ENCODE results near the gene LARP1B.

The LARP1B gene

DNA sequence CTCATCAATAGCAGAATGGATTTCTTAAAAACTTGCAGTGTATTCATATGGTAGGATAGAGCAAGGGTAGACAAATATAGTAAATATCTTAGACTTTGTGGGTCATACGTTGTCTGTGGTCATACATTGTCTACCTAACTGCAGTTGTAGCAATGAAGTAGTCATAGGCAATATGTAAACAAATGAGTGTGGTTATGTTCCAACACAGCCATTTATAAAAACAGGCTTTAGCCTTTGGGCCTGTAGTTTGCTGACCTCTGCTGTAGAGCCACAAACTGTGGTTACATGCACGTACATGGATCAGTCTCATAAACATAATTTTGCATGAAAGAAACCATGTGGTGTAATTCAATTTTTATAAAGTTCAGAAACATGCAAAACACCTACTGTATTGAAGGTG is 98.9 kb downstream of the LARP1B start:
- H3K9me3 Mint-ChIP-seq = no peaks in the 10 kb centered on the region
- H3K36me3 Mint-ChIP-seq (ENCODE audit: low read depth) = peaks cover 15% of the 10 kb centered on the region
- H3K4me1 Mint-ChIP-seq (ENCODE audit: low read depth) = no peaks in the 10 kb centered on the region
- DNase-seq = no peak
- H3K27me3 Mint-ChIP-seq = no peaks in the 10 kb centered on the region
- H3K4me3 Mint-ChIP-seq = no peak overlapping the region
- no peak overlapping the region for H3K27ac Mint-ChIP-seq

DNA sequence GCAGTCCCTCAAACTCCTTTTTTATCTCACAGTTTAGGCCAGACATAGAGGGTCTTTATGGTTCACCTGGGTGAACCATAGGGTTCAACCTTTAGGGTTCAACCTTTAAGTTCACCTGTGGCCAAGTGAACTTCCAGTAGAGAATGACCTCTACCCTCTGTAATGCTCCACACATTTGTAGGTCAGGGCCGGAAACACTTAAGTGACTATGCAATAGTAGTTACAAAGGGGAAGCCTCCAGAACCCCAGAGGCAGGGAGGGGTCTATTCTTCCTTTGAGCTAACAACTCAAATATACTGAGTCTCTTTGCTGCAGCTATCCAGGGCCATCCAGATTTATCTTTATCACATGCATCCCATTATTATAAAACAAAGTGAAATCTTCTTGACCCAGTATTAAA is 100.0 kb downstream of the LARP1B start:
- H3K9me3 Mint-ChIP-seq = no peaks in the 10 kb centered on the region
- H3K4me1 Mint-ChIP-seq (ENCODE audit: low read depth) = no peaks in the 10 kb centered on the region
- DNase-seq = no peak
- H3K27ac Mint-ChIP-seq = no peak overlapping the region
- H3K27me3 Mint-ChIP-seq = no peaks in the 10 kb centered on the region
- H3K4me3 Mint-ChIP-seq = no peak overlapping the region
- peaks cover 4% of the 10 kb centered on the region for H3K36me3 Mint-ChIP-seq (ENCODE audit: low read depth)

GRCh38 chr4:128162434-128162833 is 101.3 kb downstream of the LARP1B start:
- H3K27ac Mint-ChIP-seq = no peak overlapping the region
- DNase-seq = no peak
- H3K27me3 Mint-ChIP-seq = no peaks in the 10 kb centered on the region
- H3K4me3 Mint-ChIP-seq = no peak overlapping the region
- no peaks in the 10 kb centered on the region for H3K4me1 Mint-ChIP-seq (ENCODE audit: low read depth)
- H3K9me3 Mint-ChIP-seq = no peaks in the 10 kb centered on the region
- H3K36me3 Mint-ChIP-seq (ENCODE audit: low read depth) = no peaks in the 10 kb centered on the region

DNA sequence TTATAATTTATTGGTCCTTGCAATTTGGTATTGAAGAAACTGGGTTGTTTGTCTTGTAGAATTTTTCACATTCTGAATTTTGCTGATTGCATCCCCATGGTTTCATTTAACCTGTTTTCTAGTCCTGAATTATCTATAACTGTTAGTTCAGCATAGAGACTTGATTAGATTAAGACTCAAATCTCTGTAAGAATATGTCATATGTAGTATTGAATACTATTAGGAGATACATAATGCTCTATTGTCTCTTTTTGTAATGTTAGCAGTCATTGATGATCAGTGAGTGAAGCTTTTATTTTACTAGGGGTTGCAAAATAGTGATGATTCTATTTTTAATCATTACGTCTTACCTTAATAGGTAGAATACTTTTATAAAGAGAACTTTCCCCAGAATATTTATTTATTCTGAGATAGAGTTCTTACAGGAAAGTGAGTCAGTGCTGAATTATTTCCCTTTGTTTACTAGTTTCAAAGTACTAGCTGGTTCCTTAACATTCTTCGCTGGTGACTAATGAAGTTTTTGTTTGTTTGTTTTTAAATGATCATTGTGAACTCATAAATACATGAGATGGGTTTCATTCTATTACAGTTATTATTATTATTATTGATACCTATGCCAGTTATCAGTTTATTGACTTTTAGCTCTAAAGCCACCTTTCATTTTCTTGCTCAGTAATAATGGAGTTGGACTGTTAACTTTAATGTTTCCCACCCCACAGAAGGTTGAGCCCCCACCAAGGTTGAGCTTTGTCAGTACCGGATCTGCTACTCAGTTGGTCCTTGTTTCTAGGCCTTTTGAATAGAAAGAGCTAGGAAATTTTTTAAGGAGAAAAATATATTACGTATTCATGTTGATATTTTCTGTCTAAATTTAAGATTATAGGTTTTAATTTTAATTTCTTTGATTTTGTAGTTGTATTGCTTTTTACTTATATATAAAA is 102.3 kb downstream of the LARP1B start:
- no peaks in the 10 kb centered on the region for H3K27me3 Mint-ChIP-seq
- H3K27ac Mint-ChIP-seq = no peak overlapping the region

DNA sequence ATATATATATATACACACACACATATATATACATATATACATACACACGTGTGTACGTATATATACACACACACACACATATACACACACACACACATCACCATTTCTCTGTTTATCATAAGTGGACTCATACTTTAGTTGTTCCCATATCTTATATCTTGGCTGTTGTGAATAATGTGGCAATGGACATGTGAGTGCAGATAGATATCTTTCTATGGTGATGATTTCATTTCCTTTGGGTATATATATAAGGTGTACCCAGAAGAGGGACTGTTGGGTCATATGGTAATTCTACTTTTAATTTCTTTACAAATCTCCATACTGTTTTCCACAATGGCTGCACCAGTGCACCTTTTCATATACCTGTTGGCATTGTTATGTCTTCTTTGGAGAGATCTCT is 105.9 kb downstream of the LARP1B start:
- no peak for DNase-seq
- Mint-ChIP-seq H3K27me3 (no peaks in the 10 kb centered on the region), H3K4me1 (ENCODE audit: low read depth) (no peaks in the 10 kb centered on the region), H3K4me3 (no peak overlapping the region), H3K9me3 (no peaks in the 10 kb centered on the region), H3K27ac (no peak overlapping the region), H3K36me3 (ENCODE audit: low read depth) (no peaks in the 10 kb centered on the region)

More for the DNA sequence above, 102.3 kb downstream of the LARP1B start:
- no peaks in the 10 kb centered on the region for H3K36me3 Mint-ChIP-seq (ENCODE audit: low read depth)
- H3K4me3 Mint-ChIP-seq = no peak overlapping the region
- no peaks in the 10 kb centered on the region for H3K4me1 Mint-ChIP-seq (ENCODE audit: low read depth)
- no peaks in the 10 kb centered on the region for H3K9me3 Mint-ChIP-seq
- DNase-seq = no peak

GRCh38 chr4:128168701-128169100 is 107.6 kb downstream of the LARP1B start:
- DNase-seq = no peak
- no peaks in the 10 kb centered on the region for H3K36me3 Mint-ChIP-seq (ENCODE audit: low read depth)
- no peak overlapping the region for H3K4me3 Mint-ChIP-seq
- H3K27ac Mint-ChIP-seq = no peak overlapping the region
- H3K9me3 Mint-ChIP-seq = no peaks in the 10 kb centered on the region
- H3K27me3 Mint-ChIP-seq = no peaks in the 10 kb centered on the region
- H3K4me1 Mint-ChIP-seq (ENCODE audit: low read depth) = no peaks in the 10 kb centered on the region

DNA sequence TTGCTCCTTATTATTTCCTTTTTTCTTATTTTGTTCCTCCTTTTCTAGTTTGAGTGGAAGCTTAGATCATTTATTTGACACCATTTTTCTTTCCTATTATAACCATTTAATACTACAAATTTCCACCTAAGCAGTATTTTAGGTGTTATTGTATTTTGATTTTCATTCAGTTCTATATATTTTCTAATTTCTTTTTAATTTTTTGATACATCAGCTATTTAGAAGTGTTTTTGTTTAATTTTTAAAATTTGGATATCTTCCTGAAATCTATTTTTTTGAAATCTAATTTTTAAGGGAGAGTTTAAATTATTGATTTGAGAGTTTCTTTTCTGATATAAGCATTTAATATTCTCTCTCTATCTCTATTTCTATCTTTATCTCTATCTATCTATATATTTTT is 108.1 kb downstream of the LARP1B start:
- no peaks in the 10 kb centered on the region for H3K27me3 Mint-ChIP-seq
- H3K27ac Mint-ChIP-seq = no peak overlapping the region
- H3K9me3 Mint-ChIP-seq = no peaks in the 10 kb centered on the region
- H3K4me1 Mint-ChIP-seq (ENCODE audit: low read depth) = no peaks in the 10 kb centered on the region
- no peak for DNase-seq
- H3K4me3 Mint-ChIP-seq = no peak overlapping the region
- H3K36me3 Mint-ChIP-seq (ENCODE audit: low read depth) = no peaks in the 10 kb centered on the region

- H3K27ac Mint-ChIP-seq = no peak overlapping the region
- no peak overlapping the region for H3K4me3 Mint-ChIP-seq
- H3K9me3 Mint-ChIP-seq = no peaks in the 10 kb centered on the region
- peaks cover 8% of the 10 kb centered on the region for H3K4me1 Mint-ChIP-seq (ENCODE audit: low read depth)
- H3K36me3 Mint-ChIP-seq (ENCODE audit: low read depth) = peaks cover 1% of the 10 kb centered on the region
- H3K27me3 Mint-ChIP-seq = no peaks in the 10 kb centered on the region
- DNase-seq = no peak
Observed at GRCh38 chr4:128176643-128177042, 115.5 kb downstream of the LARP1B start.

GRCh38 chr4:128177498-128177897 is 116.4 kb downstream of the LARP1B start:
- Mint-ChIP-seq H3K27me3 (no peaks in the 10 kb centered on the region), H3K9me3 (no peaks in the 10 kb centered on the region), H3K27ac (no peak overlapping the region), H3K36me3 (ENCODE audit: low read depth) (peaks cover 1% of the 10 kb centered on the region), H3K4me1 (ENCODE audit: low read depth) (peaks cover 8% of the 10 kb centered on the region), H3K4me3 (no peak overlapping the region)
- no peak for DNase-seq

- no peaks in the 10 kb centered on the region for H3K27me3 Mint-ChIP-seq
- H3K4me3 Mint-ChIP-seq = no peak overlapping the region
- H3K27ac Mint-ChIP-seq = no peak overlapping the region
- DNase-seq = no peak
- H3K9me3 Mint-ChIP-seq = no peaks in the 10 kb centered on the region
- H3K36me3 Mint-ChIP-seq (ENCODE audit: low read depth) = peaks cover 2% of the 10 kb centered on the region
- H3K4me1 Mint-ChIP-seq (ENCODE audit: low read depth) = peaks cover 4% of the 10 kb centered on the region
Observed at GRCh38 chr4:128186623-128187022, 125.5 kb downstream of the LARP1B start.

DNA sequence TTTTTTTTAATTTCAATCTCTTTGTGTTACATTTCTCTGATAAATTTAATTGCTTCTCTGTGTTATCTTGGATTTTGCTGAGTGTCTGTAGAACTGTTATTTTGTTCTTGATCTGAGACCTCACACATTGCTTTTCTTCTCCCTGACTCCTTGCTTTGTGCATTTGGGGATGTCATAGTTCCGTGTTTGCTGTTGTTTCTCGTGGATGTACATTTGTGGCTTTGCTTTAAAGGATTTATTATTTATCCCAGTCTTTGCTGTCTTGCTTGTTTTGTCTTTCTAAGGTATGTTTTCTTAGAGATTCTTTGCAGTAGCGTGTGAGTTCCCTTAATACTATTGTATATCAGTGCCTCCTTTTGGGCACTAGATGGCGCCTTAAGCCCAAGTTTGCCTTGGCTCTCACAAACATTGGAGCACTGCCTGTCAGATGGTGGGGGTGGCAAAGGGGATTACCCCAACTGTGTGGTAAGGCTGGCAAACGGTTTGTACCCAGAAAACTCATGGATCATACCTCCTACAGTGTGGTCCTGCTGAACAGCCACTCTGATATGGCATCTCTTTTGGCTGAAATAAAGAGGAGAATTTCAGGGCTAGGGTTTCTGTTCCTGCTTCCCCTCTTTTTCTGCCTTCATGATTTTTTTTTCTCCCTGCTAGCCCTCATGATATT is 130.1 kb downstream of the LARP1B start:
- Mint-ChIP-seq H3K4me3 (no peak overlapping the region), H3K4me1 (ENCODE audit: low read depth) (peaks cover 5% of the 10 kb centered on the region), H3K27me3 (no peaks in the 10 kb centered on the region), H3K36me3 (ENCODE audit: low read depth) (no peaks in the 10 kb centered on the region), H3K9me3 (no peaks in the 10 kb centered on the region), H3K27ac (no peak overlapping the region)
- DNase-seq = peak; percentile 63

DNA sequence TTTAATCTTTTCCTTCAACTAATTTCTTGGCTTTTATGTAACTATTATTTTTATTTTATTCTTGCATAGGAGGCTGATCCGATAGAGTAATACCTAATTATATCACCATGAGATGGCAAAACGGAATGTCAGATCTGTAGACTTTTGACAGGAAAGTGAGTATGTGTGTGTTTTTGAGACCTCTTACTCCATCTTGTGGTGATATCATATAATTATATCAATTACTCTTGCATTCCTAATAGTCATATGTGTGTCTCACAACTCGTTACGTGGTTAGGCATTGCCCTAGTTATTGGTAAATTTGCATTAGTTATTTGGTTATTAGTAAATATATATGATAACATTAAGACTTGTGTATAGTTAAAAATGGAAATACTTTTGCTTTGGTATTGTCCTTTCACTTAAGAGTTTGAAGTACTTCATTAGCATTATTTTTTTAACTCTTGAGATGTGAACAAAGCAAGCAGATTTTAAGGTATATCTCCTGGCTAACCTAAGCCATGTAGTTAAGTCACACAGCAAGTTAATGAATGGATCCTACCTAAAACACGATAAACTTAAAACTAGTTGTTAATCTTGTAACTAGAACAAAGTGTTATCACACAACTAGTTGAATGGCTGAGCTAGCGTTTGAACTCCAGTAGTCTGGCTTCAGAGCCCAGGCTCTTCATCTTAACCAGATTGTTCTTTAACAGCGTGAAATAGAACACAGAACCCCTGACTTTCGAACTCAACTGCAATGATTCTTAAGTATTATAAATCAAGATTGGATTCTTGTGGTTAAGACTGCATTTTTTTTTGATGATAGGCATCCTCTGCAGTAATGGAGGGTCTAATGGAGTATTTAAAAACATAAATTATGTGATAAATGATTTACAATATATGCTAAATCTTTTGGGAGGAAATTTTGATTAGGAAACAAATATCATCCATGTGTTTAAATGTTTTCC is 159.4 kb downstream of the LARP1B start:
- H3K9me3 Mint-ChIP-seq = no peaks in the 10 kb centered on the region
- no peaks in the 10 kb centered on the region for H3K36me3 Mint-ChIP-seq (ENCODE audit: low read depth)
- H3K4me1 Mint-ChIP-seq (ENCODE audit: low read depth) = no peaks in the 10 kb centered on the region
- DNase-seq = no peak
- no peak overlapping the region for H3K27ac Mint-ChIP-seq
- no peaks in the 10 kb centered on the region for H3K27me3 Mint-ChIP-seq
- no peak overlapping the region for H3K4me3 Mint-ChIP-seq

- no peak overlapping the region for H3K27ac Mint-ChIP-seq
- DNase-seq = no peak
- no peaks in the 10 kb centered on the region for H3K4me1 Mint-ChIP-seq (ENCODE audit: low read depth)
- no peak overlapping the region for H3K4me3 Mint-ChIP-seq
- peaks cover 4% of the 10 kb centered on the region for H3K27me3 Mint-ChIP-seq
- no peaks in the 10 kb centered on the region for H3K36me3 Mint-ChIP-seq (ENCODE audit: low read depth)
- no peaks in the 10 kb centered on the region for H3K9me3 Mint-ChIP-seq
Observed at GRCh38 chr4:128221586-128221985, 160.5 kb downstream of the LARP1B start.

GRCh38 chr4:128225148-128225547 is 164.0 kb downstream of the LARP1B start:
- no peaks in the 10 kb centered on the region for H3K4me1 Mint-ChIP-seq (ENCODE audit: low read depth)
- H3K9me3 Mint-ChIP-seq = no peaks in the 10 kb centered on the region
- H3K27me3 Mint-ChIP-seq = peaks cover 7% of the 10 kb centered on the region
- H3K4me3 Mint-ChIP-seq = no peak overlapping the region
- no peak overlapping the region for H3K27ac Mint-ChIP-seq
- H3K36me3 Mint-ChIP-seq (ENCODE audit: low read depth) = no peaks in the 10 kb centered on the region
- no peak for DNase-seq

Measured in activated T-cell treated with anti-CD3 and anti-CD28 coated beads, Interleukin-2, amount 50 U/mL, for 24 hours (primary cell).